AG08396 (cell line): ENCODE data around the gene MED22.
"Not testable (repeated sequence)": the region's sequence is repeated elsewhere in the genome, so short reads cannot be mapped to it uniquely, and the experiment has no call there.

Source experiments
- DNase-seq: peaks from one replicate; pipeline ENCODE4 v3.0.0; 2012; ENCODE audit warnings: low spot score, mixed read lengths

MED22 gene

DNA sequence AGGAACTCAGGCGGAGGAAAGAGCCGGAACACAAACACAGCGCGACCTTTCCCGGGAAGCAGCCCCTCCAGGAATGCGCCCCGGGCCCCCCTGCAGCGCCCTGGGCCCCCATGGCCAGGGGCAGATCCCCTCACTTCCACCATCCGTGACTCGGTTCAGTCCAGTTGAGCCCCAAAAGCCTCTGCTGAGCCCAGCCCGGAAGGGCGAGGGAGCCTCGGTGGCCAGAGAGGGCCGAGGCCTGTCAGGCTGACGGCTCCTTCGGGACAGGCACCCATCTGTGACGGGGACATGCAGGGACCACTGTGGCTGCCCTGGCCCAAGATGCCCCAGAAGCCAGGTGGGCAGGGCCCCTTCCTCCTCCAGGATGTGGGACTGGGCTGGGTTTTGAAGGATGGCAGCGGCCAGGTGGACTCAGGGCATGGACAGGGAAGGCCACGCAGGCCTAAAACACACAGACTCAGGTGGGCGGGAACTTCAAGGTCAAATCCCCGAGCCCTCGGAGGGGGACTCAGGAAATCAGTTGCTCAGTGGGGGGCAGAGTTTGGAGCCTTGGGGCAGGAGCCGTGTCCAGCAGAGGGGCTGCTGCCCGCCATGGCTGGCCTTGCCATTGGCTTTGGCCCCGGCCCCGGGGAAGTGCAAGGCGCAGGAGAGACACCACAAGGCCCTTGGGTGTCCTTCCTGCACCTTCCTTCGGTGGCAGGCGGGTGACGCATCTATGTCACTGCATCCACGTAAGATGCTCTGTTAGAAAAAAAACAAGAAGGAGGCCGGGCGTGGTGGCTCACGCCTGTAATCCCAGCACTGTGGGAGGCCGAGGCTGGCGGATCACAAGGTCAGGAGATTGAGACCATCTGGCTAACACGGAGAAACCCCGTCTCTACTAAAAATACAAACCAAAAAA lies 43.2 kb downstream of the MED22 start:
- no peak for DNase-seq

DNA sequence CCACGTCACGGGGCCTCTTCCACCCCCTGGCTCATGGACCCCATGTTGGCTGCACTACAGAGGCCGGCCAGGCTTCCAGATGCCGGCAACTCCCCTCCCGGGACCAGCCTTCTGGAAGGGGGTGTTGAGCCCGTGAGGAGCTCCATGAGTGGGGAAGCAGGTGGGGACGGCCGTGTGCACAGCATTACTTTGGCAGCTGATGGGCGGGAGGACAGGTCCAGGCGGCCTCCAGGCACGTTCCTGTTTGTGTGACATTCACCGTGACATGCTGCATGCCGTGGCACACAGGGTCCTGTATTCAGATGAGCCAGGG lies 43.8 kb downstream of the MED22 start:
- DNase-seq, result no peak

DNA sequence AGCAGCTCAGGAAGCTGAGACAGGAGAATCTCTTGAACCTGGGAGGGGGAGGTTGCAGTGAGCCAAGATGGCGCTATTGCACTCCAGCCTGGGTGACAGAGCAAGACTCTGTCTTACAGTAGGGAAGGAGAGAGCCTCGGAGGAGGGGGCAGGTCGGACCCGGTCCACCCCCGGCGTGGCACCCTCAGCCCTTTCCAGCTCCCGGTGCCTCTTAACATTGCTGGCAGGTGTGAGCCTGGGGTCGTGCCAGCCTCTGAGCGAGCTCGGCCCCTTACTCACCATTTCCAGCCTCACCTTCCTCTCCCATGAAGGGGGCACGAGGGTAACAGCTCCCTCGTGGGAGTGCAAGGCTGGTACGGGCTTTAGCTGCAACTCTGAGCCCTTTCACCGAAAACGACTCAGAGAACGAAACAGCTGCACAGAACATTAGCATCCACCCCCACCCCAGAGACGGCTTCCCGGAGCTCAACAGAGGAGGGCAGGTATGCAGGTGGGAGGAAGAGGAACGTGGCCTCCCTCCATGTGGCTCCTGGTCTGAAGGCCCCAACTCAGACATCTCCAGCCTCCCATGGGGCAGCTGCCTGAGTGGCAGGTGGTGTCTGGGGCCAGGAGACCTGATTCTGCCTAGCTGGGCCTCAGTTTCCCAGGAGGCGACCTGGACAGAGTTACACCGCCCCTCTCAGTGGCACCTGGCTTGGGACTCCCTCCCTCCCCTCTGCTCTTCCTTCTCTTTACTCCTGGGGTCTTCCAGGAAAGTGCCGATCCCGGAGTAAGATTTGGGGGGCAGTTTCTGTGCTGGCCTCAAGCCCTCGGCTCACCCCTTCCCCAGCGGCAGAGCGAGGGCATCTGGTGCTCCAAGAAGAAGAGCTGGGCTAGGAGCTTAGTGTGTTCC lies 44.4 kb downstream of the MED22 start:
- DNase-seq, result no peak

DNA sequence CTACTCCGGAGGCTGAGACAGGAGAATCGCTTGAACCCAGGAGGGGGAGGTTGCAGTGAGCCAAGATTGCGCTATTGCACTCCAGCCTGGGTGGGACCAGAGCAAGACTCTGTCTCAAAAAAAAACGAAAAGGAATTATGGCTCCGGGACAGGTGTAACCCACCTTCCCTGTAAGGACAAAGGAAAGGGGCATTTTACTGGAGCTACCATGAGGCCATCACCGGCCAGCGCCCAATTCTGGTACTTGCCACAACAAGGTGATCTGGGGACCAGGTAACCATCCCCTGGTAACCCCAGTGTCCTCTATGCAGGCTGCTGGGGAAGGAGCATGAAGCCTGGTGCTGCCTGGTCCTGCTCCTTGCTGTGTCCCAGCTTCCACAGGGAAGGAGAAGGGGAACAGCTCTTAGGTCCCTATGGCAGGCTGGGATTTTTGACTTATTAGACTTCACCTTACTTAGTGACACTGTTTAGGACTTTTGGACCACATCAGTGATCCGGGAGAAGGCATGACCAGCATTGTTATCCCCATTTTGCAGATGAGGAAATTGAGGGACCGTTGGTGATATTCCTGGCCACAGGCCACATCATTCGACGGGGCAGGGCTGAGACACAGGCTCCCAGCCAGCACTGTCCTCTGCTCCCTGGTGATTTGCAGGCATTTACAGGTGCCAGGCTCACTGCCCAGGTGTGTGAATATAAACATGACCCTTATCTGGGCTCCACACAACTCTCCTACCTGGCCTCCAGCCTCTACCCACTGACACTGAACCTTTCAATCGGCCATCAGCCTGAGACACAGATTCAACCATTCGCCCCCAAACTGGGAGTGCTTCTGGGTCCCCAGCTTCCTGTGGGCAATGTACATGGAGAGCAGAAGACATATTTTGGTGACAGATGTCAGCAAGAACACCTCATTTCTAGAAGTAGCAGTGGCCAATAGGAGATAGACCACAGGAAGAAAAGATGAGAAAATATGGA lies 46.4 kb downstream of the MED22 start:
- no peak for DNase-seq

DNA sequence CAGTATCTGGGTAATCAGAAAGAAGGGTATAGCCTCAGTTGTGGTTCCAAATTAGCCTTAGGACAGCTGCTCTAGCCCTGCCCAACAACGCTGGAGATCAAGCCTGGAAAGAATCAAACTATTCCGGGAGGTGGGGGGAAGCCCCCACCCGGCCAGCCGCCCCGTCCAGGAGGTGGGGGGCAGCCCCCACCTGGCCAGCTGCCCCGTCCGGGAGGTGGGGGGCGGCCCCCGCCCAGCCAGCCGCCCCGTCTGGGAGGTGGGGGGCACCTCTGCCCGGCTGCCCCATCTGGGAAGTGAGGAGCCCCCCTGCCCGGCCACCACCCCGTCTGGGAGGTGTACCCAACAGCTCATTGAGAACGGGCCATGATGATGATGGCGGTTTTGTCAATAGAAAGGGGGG lies 47.9 kb downstream of the MED22 start:
- DNase-seq, result not testable (repeated sequence)

DNA sequence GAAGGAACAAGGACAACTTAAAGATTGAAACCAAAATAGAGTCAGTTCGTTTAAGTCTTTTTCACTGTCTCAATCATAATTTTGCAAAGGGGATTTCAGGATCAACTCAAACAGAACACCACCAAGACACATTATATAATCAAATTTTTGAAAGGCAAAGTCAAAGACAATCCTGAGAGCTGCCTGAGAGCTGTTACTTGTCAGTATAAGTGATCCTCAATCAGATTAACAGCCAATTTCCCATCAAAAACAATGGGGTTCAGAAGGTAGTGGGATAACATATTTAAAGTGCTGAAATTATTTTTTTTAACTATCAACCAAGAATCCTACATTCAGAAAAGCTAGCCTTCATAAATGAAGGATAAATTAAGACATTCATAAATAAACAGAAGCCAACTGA lies 53.7 kb downstream of the MED22 start:
- no peak for DNase-seq

DNA sequence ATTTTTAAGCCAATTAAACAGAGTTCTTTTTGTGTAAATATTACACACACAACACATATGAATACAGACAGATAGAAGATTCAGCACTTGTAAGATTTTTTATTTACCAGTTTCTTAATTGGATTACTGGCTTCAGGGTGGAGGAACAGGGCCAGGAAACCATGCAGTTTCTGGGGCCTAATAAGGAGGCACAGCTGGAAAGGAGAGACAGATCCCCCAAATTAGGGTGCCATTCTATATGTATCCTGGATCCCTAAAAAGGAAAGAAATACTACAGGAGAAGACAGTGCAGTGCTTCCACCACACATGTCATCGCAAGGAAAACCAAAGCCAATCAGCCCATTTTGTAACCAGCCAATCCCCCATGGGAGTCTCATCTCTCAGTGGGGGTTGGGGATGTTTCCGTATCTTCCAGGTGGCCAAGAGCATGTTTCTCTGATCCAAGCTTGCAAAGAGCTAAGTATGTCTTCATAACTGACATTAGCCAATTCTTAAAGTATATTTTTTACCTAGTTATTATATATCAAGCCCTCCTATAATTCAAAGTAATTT lies 57.1 kb downstream of the MED22 start:
- DNase-seq, result no peak
